ENCODE data around the gene PRLR. TPM values are rescaled to one million over a fixed set of nuclear protein-coding genes. Genes with fewer than 3 reads are reported as not detected.

The PRLR gene
- total and polyA plus RNA-seq, 2 of the 13 experiments (the other 11 are each of a cell fraction or from before 2014, with no cell fraction given) = 12.2 to 13.3 TPM

GRCh38 chr5:35138232-35138631, 92.1 kb downstream of the PRLR start (continued):
- TF ChIP-seq ZNF710 (CRISPR knock-in tag; IDR thresholded peaks at IDR 0.05; ENCODE audit: borderline replicate concordance) = no peak
- TF ChIP-seq ZNF33B (CRISPR knock-in tag; IDR thresholded peaks at IDR 0.05) = no peak
- TF ChIP-seq ZNF251 (CRISPR knock-in tag; IDR thresholded peaks at IDR 0.05) = no peak
- no peak for TF ChIP-seq SUZ12 (IDR thresholded peaks at IDR 0.05; ENCODE audit: low read depth, low read length)
- no peak for TF ChIP-seq ZNF576 (CRISPR knock-in tag; IDR thresholded peaks at IDR 0.05)
- no peak for TF ChIP-seq ZNF101 (CRISPR knock-in tag; IDR thresholded peaks at IDR 0.05; ENCODE audit: borderline replicate concordance, low read depth)
- TF ChIP-seq ZNF605 (CRISPR knock-in tag; IDR thresholded peaks at IDR 0.05) = no peak
- no peak for TF ChIP-seq BRCA1 (CRISPR knock-in tag; IDR thresholded peaks at IDR 0.05)

GRCh38 chr5:35136386-35136785, 93.9 kb downstream of the PRLR start:
- no TSS peak for BruUV-seq (replicated peaks)
- intact Hi-C loops (cut with micrococcal nuclease; ENCODE audit: unreplicated experiment) (loop anchor here (10.0 kb wide), 1 partner anchor 348 kb away; no protein-coding TSS in a partner anchor), in situ Hi-C loops (cut with HindIII; ENCODE audit: extremely low pct_ligation_motif_present, low pct_unique_long_range_greater_than_20kb) (no loop called here)
- H2AFZ ChIP-seq (ENCODE audit: low read length) = no peak overlapping the region
- no peak overlapping the region for H3K27ac ChIP-seq (ENCODE audit: extremely low read length, insufficient read depth, low read length)
- no peaks in the 10 kb centered on the region for H3K79me2 ChIP-seq (ENCODE audit: insufficient read depth, low read length)
- ChIA-PET CTCF (ENCODE audit: low intra/inter-chr PET ratio, low total read pairs) (no interaction called here), POLR2A (interaction anchor here (1.9 kb wide), 1 partner anchor 23 kb away, joined by 12 read pairs; no protein-coding TSS in a partner anchor)
- ATAC-seq (no peak), DNase-seq (ENCODE audit: low spot score) (no peak), FAIRE-seq (no peak)
- no peaks in the 10 kb centered on the region for H3K27me3 ChIP-seq (ENCODE audit: control insufficient read depth in 1 of 2, insufficient read depth in 2 of 2, low read length in 2 of 2)
- H3K9ac ChIP-seq (ENCODE audit: insufficient read depth, low read depth, low read length) = no peak overlapping the region
- H4K20me1 ChIP-seq (ENCODE audit: insufficient read depth, low read length) = no peaks in the 10 kb centered on the region
- no peaks in the 10 kb centered on the region for H3K9me3 ChIP-seq (ENCODE audit: low read length)
- 95% methylated on average over 4 of the region's 4 CpGs for WGBS (ENCODE audit: low lambda C conversion rate)
- peaks cover 60% of the 10 kb centered on the region for H3K4me1 ChIP-seq (ENCODE audit: insufficient read depth, low read length)
- H3K4me2 ChIP-seq (ENCODE audit: low read depth, low read length) = no peak overlapping the region
- no peak overlapping the region for H3K4me3 ChIP-seq (replicated peaks in 1 of 3; ENCODE audit: insufficient read depth in 1 of 3, low read depth in 2 of 3, low read length in 3 of 3)
- no peaks in the 10 kb centered on the region for H3K36me3 ChIP-seq (replicated peaks in 1 of 2; ENCODE audit: control insufficient read depth in 1 of 2, insufficient read depth in 2 of 2, low read length in 2 of 2)
- TF ChIP-seq ZNF431 (CRISPR knock-in tag; IDR thresholded peaks at IDR 0.05; ENCODE audit: borderline replicate concordance, low read depth) (no peak), ZNF878 (CRISPR knock-in tag; IDR thresholded peaks at IDR 0.05) (no peak), ERF (CRISPR knock-in tag; IDR thresholded peaks at IDR 0.05) (no peak), FOXK2 (IDR thresholded peaks at IDR 0.05) (no peak), JUND (CRISPR knock-in tag; IDR thresholded peaks at IDR 0.05) (no peak), SRSF4 (IDR thresholded peaks at IDR 0.05; ENCODE audit: low read depth, low read length, poor library complexity, severe bottlenecking) (no peak), RNF219 (CRISPR knock-in tag; IDR thresholded peaks at IDR 0.05) (no peak), CTCF (CRISPR knock-in tag; IDR thresholded peaks at IDR 0.05) (no peak)
